SK-N-SH (cell line): ENCODE results near the gene LHX5.

Source experiments
- EP300 ChIP-seq, 2 experiments: IDR thresholded peaks; 2 replicates each; pipeline versions ENCODE4 v1.4.0 to v1.6.1; 2012; ENCODE audit warnings: borderline replicate concordance in 1 of 2, low read depth in 1 of 2, low read length in 1 of 2
- GABPA ChIP-seq: IDR thresholded peaks from 2 replicates; pipeline ENCODE4 v1.4.0; 2012; ENCODE audit warnings: low read depth, mild to moderate bottlenecking
- MEF2A ChIP-seq: IDR thresholded peaks from 2 replicates; pipeline ENCODE4 v1.4.0; 2012; ENCODE audit warnings: low read depth, borderline replicate concordance
- NFIC ChIP-seq: IDR thresholded peaks from 2 replicates; pipeline ENCODE4 v1.4.0; 2012; ENCODE audit warnings: borderline replicate concordance
- TF ChIP-seq, protein P1 (sequence below): fragments of 200-600 bp; sonication (generic); IDR thresholded peaks from 2 replicates; pipeline ENCODE4 v1.6.1; 2017; ENCODE audit warnings: antibody characterized with exemption, mild to moderate bottlenecking, moderate library complexity
- TF ChIP-seq, protein P2 (sequence below): IDR thresholded peaks from 2 replicates; pipeline ENCODE4 v1.6.1; 2012; ENCODE audit warnings: mild to moderate bottlenecking, low read depth, low read length, moderate library complexity
- TF ChIP-seq, protein P3 (sequence below): IDR thresholded peaks from 2 replicates; pipeline ENCODE4 v1.4.0; 2012; ENCODE audit warnings: low read depth, borderline replicate concordance
- TF ChIP-seq, protein P4 (sequence below): IDR thresholded peaks from 2 replicates; pipeline ENCODE4 v1.4.0; 2012; ENCODE audit warnings: low read depth, borderline replicate concordance

DNA sequence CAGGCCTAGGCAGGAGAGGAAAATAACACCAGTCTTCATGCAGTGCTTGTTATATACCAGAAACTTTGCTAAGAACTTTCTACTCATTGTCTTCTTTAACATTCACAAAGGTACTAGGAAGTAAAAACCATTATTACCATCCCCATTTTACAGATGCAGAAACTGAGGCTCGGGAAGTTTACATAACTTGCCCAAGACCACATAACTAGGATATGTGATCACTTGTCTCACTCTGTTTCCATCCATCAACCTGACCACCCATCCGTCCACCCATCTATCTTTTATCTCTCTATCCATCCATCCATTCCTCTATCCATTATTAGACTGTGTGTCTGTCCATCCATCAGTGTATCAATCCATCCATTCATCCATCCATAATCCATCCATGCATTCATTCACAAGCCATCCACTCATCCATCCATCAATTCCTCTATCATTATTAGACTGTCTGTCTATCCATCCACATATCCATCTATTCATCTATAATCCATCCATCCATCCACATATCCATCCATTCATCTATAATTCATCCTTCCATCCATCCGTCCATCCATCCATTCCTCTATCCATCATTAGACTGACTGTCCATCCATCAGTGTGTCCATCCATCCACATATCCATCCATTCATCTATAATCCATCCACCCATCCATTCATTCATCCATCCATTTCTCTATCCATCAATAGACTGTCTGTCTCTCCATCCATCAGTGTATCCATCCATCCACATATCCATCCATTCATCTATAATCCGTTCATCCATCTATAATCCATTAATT lies 33.0 kb downstream of the LHX5 start:
- TF ChIP-seq, protein P1, sequence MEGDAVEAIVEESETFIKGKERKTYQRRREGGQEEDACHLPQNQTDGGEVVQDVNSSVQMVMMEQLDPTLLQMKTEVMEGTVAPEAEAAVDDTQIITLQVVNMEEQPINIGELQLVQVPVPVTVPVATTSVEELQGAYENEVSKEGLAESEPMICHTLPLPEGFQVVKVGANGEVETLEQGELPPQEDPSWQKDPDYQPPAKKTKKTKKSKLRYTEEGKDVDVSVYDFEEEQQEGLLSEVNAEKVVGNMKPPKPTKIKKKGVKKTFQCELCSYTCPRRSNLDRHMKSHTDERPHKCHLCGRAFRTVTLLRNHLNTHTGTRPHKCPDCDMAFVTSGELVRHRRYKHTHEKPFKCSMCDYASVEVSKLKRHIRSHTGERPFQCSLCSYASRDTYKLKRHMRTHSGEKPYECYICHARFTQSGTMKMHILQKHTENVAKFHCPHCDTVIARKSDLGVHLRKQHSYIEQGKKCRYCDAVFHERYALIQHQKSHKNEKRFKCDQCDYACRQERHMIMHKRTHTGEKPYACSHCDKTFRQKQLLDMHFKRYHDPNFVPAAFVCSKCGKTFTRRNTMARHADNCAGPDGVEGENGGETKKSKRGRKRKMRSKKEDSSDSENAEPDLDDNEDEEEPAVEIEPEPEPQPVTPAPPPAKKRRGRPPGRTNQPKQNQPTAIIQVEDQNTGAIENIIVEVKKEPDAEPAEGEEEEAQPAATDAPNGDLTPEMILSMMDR = no peak
- TF ChIP-seq NFIC = no peak
- TF ChIP-seq EP300 (IDR thresholded peaks at IDR 0.05; ENCODE audit: borderline replicate concordance in 1 of 2, low read depth in 1 of 2, low read length in 1 of 2) = no peak
- TF ChIP-seq GABPA = no peak
- TF ChIP-seq MEF2A = no peak
- TF ChIP-seq, protein P2, sequence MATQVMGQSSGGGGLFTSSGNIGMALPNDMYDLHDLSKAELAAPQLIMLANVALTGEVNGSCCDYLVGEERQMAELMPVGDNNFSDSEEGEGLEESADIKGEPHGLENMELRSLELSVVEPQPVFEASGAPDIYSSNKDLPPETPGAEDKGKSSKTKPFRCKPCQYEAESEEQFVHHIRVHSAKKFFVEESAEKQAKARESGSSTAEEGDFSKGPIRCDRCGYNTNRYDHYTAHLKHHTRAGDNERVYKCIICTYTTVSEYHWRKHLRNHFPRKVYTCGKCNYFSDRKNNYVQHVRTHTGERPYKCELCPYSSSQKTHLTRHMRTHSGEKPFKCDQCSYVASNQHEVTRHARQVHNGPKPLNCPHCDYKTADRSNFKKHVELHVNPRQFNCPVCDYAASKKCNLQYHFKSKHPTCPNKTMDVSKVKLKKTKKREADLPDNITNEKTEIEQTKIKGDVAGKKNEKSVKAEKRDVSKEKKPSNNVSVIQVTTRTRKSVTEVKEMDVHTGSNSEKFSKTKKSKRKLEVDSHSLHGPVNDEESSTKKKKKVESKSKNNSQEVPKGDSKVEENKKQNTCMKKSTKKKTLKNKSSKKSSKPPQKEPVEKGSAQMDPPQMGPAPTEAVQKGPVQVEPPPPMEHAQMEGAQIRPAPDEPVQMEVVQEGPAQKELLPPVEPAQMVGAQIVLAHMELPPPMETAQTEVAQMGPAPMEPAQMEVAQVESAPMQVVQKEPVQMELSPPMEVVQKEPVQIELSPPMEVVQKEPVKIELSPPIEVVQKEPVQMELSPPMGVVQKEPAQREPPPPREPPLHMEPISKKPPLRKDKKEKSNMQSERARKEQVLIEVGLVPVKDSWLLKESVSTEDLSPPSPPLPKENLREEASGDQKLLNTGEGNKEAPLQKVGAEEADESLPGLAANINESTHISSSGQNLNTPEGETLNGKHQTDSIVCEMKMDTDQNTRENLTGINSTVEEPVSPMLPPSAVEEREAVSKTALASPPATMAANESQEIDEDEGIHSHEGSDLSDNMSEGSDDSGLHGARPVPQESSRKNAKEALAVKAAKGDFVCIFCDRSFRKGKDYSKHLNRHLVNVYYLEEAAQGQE = no peak
- TF ChIP-seq, protein P3, sequence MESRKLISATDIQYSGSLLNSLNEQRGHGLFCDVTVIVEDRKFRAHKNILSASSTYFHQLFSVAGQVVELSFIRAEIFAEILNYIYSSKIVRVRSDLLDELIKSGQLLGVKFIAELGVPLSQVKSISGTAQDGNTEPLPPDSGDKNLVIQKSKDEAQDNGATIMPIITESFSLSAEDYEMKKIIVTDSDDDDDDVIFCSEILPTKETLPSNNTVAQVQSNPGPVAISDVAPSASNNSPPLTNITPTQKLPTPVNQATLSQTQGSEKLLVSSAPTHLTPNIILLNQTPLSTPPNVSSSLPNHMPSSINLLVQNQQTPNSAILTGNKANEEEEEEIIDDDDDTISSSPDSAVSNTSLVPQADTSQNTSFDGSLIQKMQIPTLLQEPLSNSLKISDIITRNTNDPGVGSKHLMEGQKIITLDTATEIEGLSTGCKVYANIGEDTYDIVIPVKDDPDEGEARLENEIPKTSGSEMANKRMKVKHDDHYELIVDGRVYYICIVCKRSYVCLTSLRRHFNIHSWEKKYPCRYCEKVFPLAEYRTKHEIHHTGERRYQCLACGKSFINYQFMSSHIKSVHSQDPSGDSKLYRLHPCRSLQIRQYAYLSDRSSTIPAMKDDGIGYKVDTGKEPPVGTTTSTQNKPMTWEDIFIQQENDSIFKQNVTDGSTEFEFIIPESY = no peak
- TF ChIP-seq, protein P4, sequence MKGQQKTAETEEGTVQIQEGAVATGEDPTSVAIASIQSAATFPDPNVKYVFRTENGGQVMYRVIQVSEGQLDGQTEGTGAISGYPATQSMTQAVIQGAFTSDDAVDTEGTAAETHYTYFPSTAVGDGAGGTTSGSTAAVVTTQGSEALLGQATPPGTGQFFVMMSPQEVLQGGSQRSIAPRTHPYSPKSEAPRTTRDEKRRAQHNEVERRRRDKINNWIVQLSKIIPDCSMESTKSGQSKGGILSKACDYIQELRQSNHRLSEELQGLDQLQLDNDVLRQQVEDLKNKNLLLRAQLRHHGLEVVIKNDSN = no peak
